ENCODE measurements around the gene HPCAL4.

DNA sequence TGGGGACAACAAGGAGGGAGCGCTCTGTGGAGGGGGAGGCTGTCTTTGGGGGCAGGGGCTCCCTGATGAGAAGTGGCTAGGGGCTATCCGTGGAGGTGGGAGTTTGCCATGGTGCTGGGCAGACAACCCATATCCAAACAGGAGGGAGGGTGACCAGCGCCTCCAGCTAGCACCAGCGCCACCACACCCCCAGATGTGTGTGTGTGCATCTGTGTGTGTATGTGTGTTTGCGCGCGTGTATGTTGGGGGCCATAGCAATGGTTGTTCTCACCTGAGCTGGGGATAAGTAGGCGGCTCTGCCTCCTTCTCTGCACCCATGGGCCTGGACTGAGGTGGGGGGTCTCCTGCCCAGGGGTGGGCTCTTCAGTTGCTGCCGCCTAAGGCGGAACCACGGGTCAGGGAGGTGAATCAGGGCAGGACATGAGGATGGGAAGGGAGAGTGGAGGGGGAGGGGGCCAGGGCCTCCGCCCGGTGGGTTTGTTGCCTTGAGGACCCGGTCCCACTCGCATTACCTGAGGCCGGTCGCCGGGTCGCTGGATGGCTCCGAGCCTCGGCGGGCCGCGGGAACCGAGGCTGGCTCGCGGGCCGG, 345 bp downstream of the HPCAL4 start:
- TF ChIP-seq ZNF133 (CRISPR knock-in tag; IDR thresholded peaks at IDR 0.05) (no peak), ZNF175 (CRISPR knock-in tag; IDR thresholded peaks at IDR 0.05; ENCODE audit: low read depth) (no peak), RB1 (IDR thresholded peaks at IDR 0.05; ENCODE audit: low read depth) (no peak), ZBED1 (IDR thresholded peaks at IDR 0.05) (no peak), GABPB1 (CRISPR knock-in tag; IDR thresholded peaks at IDR 0.05) (no peak), CREM (IDR thresholded peaks at IDR 0.05; ENCODE audit: low read depth) (no peak), BRCA1 (IDR thresholded peaks at IDR 0.05) (no peak), BRCA1 (CRISPR knock-in tag; IDR thresholded peaks at IDR 0.05) (no peak)
- TF ChIP-seq, protein P1, sequence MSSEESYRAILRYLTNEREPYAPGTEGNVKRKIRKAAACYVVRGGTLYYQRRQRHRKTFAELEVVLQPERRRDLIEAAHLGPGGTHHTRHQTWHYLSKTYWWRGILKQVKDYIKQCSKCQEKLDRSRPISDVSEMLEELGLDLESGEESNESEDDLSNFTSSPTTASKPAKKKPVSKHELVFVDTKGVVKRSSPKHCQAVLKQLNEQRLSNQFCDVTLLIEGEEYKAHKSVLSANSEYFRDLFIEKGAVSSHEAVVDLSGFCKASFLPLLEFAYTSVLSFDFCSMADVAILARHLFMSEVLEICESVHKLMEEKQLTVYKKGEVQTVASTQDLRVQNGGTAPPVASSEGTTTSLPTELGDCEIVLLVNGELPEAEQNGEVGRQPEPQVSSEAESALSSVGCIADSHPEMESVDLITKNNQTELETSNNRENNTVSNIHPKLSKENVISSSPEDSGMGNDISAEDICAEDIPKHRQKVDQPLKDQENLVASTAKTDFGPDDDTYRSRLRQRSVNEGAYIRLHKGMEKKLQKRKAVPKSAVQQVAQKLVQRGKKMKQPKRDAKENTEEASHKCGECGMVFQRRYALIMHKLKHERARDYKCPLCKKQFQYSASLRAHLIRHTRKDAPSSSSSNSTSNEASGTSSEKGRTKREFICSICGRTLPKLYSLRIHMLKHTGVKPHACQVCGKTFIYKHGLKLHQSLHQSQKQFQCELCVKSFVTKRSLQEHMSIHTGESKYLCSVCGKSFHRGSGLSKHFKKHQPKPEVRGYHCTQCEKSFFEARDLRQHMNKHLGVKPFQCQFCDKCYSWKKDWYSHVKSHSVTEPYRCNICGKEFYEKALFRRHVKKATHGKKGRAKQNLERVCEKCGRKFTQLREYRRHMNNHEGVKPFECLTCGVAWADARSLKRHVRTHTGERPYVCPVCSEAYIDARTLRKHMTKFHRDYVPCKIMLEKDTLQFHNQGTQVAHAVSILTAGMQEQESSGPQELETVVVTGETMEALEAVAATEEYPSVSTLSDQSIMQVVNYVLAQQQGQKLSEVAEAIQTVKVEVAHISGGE (CRISPR knock-in tag; IDR thresholded peaks at IDR 0.05), result no peak
- TF ChIP-seq, protein P2, sequence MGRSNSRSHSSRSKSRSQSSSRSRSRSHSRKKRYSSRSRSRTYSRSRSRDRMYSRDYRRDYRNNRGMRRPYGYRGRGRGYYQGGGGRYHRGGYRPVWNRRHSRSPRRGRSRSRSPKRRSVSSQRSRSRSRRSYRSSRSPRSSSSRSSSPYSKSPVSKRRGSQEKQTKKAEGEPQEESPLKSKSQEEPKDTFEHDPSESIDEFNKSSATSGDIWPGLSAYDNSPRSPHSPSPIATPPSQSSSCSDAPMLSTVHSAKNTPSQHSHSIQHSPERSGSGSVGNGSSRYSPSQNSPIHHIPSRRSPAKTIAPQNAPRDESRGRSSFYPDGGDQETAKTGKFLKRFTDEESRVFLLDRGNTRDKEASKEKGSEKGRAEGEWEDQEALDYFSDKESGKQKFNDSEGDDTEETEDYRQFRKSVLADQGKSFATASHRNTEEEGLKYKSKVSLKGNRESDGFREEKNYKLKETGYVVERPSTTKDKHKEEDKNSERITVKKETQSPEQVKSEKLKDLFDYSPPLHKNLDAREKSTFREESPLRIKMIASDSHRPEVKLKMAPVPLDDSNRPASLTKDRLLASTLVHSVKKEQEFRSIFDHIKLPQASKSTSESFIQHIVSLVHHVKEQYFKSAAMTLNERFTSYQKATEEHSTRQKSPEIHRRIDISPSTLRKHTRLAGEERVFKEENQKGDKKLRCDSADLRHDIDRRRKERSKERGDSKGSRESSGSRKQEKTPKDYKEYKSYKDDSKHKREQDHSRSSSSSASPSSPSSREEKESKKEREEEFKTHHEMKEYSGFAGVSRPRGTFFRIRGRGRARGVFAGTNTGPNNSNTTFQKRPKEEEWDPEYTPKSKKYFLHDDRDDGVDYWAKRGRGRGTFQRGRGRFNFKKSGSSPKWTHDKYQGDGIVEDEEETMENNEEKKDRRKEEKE (IDR thresholded peaks at IDR 0.05; ENCODE audit: borderline replicate concordance in 1 of 2, control insufficient read depth in 1 of 2, low read depth in 2 of 2, low read length in 1 of 2), result no peak
- TF ChIP-seq, protein P3, sequence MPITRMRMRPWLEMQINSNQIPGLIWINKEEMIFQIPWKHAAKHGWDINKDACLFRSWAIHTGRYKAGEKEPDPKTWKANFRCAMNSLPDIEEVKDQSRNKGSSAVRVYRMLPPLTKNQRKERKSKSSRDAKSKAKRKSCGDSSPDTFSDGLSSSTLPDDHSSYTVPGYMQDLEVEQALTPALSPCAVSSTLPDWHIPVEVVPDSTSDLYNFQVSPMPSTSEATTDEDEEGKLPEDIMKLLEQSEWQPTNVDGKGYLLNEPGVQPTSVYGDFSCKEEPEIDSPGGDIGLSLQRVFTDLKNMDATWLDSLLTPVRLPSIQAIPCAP (CRISPR knock-in tag; IDR thresholded peaks at IDR 0.05; ENCODE audit: borderline replicate concordance), result no peak
- TF ChIP-seq, protein P4, sequence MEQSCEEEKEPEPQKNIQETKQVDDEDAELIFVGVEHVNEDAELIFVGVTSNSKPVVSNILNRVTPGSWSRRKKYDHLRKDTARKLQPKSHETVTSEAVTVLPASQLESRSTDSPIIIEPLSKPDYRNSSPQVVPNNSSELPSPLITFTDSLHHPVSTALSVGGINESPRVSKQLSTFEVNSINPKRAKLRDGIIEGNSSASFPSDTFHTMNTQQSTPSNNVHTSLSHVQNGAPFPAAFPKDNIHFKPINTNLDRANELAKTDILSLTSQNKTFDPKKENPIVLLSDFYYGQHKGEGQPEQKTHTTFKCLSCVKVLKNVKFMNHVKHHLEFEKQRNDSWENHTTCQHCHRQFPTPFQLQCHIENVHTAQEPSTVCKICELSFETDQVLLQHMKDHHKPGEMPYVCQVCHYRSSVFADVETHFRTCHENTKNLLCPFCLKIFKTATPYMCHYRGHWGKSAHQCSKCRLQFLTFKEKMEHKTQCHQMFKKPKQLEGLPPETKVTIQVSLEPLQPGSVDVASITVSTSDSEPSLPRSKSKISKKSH (CRISPR knock-in tag; IDR thresholded peaks at IDR 0.05), result no peak
- TF ChIP-seq, protein P5, sequence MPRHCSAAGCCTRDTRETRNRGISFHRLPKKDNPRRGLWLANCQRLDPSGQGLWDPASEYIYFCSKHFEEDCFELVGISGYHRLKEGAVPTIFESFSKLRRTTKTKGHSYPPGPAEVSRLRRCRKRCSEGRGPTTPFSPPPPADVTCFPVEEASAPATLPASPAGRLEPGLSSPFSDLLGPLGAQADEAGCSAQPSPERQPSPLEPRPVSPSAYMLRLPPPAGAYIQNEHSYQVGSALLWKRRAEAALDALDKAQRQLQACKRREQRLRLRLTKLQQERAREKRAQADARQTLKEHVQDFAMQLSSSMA (CRISPR knock-in tag; IDR thresholded peaks at IDR 0.05), result no peak
- TF ChIP-seq, protein P6, sequence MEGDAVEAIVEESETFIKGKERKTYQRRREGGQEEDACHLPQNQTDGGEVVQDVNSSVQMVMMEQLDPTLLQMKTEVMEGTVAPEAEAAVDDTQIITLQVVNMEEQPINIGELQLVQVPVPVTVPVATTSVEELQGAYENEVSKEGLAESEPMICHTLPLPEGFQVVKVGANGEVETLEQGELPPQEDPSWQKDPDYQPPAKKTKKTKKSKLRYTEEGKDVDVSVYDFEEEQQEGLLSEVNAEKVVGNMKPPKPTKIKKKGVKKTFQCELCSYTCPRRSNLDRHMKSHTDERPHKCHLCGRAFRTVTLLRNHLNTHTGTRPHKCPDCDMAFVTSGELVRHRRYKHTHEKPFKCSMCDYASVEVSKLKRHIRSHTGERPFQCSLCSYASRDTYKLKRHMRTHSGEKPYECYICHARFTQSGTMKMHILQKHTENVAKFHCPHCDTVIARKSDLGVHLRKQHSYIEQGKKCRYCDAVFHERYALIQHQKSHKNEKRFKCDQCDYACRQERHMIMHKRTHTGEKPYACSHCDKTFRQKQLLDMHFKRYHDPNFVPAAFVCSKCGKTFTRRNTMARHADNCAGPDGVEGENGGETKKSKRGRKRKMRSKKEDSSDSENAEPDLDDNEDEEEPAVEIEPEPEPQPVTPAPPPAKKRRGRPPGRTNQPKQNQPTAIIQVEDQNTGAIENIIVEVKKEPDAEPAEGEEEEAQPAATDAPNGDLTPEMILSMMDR (IDR thresholded peaks at IDR 0.05 in 2 of 3, conservative IDR thresholded peaks at IDR 0.05 in 1 of 3; ENCODE audit: insufficient read depth in 2 of 3, low read depth in 1 of 3, low read length in 3 of 3), result no peak
